Measurements from ENCODE around the gene GCG. TPM values are rescaled to one million over a fixed set of nuclear protein-coding genes. Genes with fewer than 3 reads are reported as not detected.

GCG gene
- total RNA-seq (not detected), polyA plus RNA-seq (under 1 TPM in 2 of 3 donors, not detected in 1; 0.18 to 0.23 TPM)
- long read RNA-seq, donor 1: 0 reads
- long read RNA-seq, donor 2: 0 reads

DNA sequence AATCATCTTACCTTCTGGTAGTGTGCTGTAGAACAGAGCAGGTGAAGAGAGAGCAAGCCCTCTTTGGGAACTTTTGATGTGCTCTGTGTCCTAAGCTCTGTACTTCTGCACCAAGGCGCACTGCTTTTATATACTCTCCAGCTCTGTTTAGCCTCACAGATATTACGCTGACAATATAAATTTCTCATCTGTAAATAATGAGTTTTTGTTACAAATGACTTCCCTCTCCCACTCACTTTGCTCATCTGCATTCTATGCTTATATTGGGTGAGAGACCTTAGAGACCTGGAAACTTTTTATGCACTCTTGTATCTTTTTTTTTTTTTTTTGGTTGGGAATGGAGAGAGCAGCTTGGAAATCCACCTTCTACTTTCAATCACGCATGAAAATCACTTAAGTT is at the start of gene GCG:
TSS of gene GCG (minus strand) at position 101 of the 400 bp plus-strand sequence. CDS start 3,069 bp downstream, outside the sequence.
- H3K4me1 ChIP-seq: no peaks in the 10 kb centered on the region
- H3K4me3 ChIP-seq: no peak within 1 kb of the TSS
- TF ChIP-seq, protein P1, sequence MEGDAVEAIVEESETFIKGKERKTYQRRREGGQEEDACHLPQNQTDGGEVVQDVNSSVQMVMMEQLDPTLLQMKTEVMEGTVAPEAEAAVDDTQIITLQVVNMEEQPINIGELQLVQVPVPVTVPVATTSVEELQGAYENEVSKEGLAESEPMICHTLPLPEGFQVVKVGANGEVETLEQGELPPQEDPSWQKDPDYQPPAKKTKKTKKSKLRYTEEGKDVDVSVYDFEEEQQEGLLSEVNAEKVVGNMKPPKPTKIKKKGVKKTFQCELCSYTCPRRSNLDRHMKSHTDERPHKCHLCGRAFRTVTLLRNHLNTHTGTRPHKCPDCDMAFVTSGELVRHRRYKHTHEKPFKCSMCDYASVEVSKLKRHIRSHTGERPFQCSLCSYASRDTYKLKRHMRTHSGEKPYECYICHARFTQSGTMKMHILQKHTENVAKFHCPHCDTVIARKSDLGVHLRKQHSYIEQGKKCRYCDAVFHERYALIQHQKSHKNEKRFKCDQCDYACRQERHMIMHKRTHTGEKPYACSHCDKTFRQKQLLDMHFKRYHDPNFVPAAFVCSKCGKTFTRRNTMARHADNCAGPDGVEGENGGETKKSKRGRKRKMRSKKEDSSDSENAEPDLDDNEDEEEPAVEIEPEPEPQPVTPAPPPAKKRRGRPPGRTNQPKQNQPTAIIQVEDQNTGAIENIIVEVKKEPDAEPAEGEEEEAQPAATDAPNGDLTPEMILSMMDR (IDR thresholded peaks at IDR 0.05): no peak
- DNase-seq (no peak), ATAC-seq (no peak)
- H3K27me3 ChIP-seq (ENCODE audit: insufficient read depth in 3 of 3, low read length in 2 of 3): no peaks in the 10 kb centered on the region
- H3K36me3 ChIP-seq (ENCODE audit: insufficient read depth in 1 of 2, low read depth in 1 of 2): no peaks in the 10 kb centered on the region
- intact Hi-C loops (cut with DNase I): no loop called here
- H3K27ac ChIP-seq: no peak within 1 kb of the TSS
- no peaks in the 10 kb centered on the region for H3K9me3 ChIP-seq
- WGBS, 3 donors: 91 to 96% (median 92%) methylated on average over 3 of the region's 3 CpGs

DNA sequence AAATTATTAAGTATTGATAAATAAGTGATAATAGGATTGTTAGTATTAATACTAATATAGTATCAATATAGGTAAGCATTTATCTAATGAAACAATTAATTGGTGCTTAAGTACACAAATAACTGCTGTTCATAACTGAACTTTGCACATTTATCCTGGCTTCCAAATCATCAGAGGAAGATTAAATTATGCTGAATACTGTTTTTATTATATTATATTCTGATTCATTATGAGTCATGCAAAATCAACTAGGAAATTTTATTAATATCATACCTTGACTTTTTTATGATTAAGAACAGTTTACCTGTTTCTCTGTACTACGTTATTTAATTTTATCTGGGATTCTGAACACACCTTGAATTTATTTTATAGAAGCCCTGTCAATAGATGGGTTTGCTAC is 48.6 kb upstream of the GCG start:
- DNase-seq (no peak), ATAC-seq (no peak)
- Histone ChIP-seq H3K4me3 (no peak overlapping the region), H3K36me3 (ENCODE audit: insufficient read depth in 1 of 2, low read depth in 1 of 2) (no peaks in the 10 kb centered on the region), H3K9me3 (no peaks in the 10 kb centered on the region), H3K27me3 (ENCODE audit: insufficient read depth in 3 of 3, low read length in 2 of 3) (no peaks in the 10 kb centered on the region), H3K4me1 (no peaks in the 10 kb centered on the region), H3K27ac (no peak overlapping the region)
- TF ChIP-seq, protein P1 (IDR thresholded peaks at IDR 0.05): no peak
- WGBS, 3 donors: 90 to 96% (median 91%) methylated on average over 1 of the region's 1 CpG
- intact Hi-C loops (cut with DNase I): no loop called here

DNA sequence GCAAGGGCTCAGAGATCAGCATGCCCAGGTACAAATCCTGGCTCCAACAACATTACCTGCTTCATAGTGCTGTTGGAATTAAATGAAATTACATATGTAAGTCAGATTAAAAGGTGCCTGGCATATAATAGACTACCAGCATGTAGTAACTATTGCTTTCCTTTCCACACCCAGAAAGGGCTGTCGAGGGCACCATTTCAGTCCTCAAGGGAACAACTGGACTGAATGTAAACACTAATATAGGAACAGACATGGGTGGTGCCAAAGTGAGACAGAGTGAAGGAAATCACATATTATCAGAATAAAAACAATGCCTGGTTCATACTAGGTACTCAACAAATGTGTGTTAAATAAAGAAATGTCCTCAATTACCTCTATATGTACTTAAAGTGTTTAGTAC is 47.9 kb upstream of the GCG start:
- no peaks in the 10 kb centered on the region for H3K27me3 ChIP-seq (ENCODE audit: insufficient read depth in 3 of 3, low read length in 2 of 3)
- no peaks in the 10 kb centered on the region for H3K4me1 ChIP-seq
- H3K27ac ChIP-seq: no peak overlapping the region
- ATAC-seq (no peak), DNase-seq (no peak)
- H3K4me3 ChIP-seq: no peak overlapping the region
- TF ChIP-seq, protein P1 (IDR thresholded peaks at IDR 0.05): no peak
- 79 to 86% (median 81%) methylated on average over 1 of the region's 1 CpG for WGBS, 3 donors
- H3K36me3 ChIP-seq (ENCODE audit: insufficient read depth in 1 of 2, low read depth in 1 of 2): no peaks in the 10 kb centered on the region
- intact Hi-C loops (cut with DNase I): no loop called here
- H3K9me3 ChIP-seq: no peaks in the 10 kb centered on the region

DNA sequence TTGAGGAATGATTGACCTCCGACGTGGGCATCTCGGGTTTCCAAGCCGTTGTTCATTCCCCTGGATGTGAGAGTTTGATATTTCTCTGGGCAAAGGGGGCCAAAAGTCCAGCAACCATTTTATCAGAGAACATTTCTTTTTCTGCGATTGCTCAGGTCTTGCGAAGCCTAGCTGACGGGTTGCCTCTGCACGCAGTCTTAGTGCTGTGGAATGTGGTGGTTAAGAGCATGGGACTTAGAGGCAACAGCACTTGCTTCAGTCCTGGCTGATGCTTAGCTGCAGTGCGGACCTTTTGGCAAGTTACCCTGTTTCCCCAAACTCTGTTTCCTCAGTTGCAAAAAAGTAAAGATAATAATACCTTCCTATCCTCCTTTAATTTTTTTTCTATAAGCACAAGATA is 46.2 kb upstream of the GCG start:
- Histone ChIP-seq H3K27me3 (ENCODE audit: insufficient read depth in 3 of 3, low read length in 2 of 3) (no peaks in the 10 kb centered on the region), H3K4me1 (no peaks in the 10 kb centered on the region), H3K9me3 (no peaks in the 10 kb centered on the region), H3K36me3 (ENCODE audit: insufficient read depth in 1 of 2, low read depth in 1 of 2) (no peaks in the 10 kb centered on the region), H3K27ac (no peak overlapping the region), H3K4me3 (no peak overlapping the region)
- DNase-seq: no peak
- 85 to 90% (median 85%) methylated on average over 9 of the region's 9 CpGs for WGBS, 3 donors
- intact Hi-C loops (cut with DNase I): no loop called here
- ATAC-seq: no peak
- TF ChIP-seq, protein P1 (IDR thresholded peaks at IDR 0.05): no peak

All from psoas muscle (tissue), 8 donors.